HG03354 (cell line): ENCODE data around the gene UPP2.
A peak's percentile ranks its signal among the peaks of the same experiment; 100 is the strongest.

Experiments
- ATAC-seq: cut with Tn5 transposase; IDR thresholded peaks from one replicate; pipeline ENCODE4 v1.9.1; 2021; ENCODE audit warnings: mild to moderate bottlenecking; ENCODE audit not compliant: unreplicated experiment, poor library complexity, severe bottlenecking

The UPP2 gene

GRCh38 chr2:158134055-158134454 is 32.4 kb downstream of the UPP2 start:
- no peak for ATAC-seq

DNA sequence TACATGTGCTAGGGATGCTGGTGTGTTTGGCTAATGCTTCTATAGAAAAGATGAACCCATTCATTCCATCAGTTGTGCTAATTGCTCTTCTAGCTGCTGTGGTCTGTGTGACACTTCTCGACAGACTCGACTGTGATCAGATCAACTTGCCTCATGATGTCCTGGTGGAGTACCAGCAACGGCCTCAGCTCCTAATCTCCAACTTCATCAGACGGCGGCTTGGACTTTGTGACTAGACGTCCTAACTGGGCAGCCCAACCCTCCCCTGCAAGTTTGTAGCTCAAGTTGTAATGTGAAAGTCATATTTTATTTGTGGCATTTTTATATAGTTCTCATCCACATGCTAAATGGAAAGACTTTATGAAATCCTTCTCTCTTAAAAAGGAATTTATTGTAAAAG is 33.0 kb downstream of the UPP2 start:
- no peak for ATAC-seq

DNA sequence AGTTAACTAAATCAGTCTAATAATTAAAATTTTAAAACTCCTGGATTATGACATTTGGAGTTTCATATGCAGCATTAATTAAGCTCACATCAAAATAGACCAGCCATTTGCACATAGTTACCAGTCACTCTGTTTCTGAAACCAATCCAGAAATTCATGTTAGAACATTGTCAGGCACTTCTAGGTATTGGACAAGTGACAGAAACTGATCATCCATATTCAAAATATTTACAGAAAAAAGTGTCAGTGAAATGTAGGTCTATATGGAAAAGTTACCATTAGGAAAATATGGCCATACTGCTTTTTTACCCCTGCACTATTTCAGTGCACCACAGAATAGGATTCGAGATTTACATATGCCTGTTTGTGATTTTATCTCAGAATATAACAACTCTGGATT is 33.4 kb downstream of the UPP2 start:
- ATAC-seq: no peak

DNA sequence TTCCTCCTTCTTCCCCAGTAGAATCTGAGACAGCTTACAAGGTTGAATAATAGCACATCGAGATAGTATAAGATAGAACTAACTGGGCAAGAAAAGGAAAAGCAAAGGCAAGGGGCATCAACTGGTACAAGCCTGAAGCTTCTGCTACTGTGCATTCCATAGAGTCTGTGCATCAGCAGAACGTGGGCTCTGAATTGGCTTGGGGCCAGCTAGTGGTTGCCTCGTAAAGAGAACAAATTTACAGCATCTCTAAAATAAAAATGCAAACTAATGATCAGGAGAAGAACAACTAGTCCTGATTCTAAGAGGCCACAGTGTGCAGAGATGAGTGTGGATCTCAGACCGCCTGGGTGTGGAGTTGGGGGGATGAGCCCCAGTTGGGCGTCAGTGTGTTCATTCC is 36.6 kb downstream of the UPP2 start:
- ATAC-seq: no peak

- no peak for ATAC-seq
Observed at GRCh38 chr2:158140201-158140600, 38.5 kb downstream of the UPP2 start.

GRCh38 chr2:158142165-158142564 is 40.5 kb downstream of the UPP2 start:
- peak; percentile 35 for ATAC-seq

DNA sequence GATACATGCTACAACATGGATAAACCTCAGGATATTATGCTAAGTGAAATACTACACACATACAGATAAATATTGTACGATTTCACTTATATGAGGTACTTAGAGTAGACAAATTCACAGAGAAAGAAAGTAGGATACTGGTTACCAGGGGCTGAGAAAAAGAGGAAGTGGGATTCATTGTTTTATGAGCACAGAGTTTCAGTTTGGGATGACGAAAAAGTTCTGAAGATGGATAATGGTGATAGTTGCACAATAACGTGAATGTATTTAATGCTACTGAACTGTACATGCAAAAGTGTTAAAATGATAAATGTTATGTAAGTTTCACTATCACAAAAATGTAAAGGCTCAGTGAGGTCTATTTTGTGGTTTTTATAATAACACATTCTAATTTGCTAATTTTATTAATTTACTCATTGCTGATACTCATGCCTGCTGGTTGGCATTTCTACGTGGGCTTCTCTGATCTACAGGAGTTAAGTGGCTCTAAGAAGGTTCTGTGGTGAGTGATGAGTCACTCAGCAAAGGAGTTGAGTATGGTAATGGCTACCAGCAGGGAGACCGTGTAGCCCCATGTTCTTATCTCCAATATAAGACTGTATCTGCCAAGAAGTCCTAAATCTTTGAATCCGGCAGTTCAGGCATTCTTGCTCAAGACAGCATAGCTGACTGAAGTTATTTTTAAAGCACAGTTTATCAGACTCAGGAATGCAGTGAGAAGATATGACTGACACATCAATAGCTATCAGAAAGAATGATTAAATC is 41.1 kb downstream of the UPP2 start:
- ATAC-seq: peak; percentile 71

- no peak for ATAC-seq
Observed at GRCh38 chr2:158143703-158144360, 42.2 kb downstream of the UPP2 start.

GRCh38 chr2:158144914-158145625 is 43.4 kb downstream of the UPP2 start:
- no peak for ATAC-seq

DNA sequence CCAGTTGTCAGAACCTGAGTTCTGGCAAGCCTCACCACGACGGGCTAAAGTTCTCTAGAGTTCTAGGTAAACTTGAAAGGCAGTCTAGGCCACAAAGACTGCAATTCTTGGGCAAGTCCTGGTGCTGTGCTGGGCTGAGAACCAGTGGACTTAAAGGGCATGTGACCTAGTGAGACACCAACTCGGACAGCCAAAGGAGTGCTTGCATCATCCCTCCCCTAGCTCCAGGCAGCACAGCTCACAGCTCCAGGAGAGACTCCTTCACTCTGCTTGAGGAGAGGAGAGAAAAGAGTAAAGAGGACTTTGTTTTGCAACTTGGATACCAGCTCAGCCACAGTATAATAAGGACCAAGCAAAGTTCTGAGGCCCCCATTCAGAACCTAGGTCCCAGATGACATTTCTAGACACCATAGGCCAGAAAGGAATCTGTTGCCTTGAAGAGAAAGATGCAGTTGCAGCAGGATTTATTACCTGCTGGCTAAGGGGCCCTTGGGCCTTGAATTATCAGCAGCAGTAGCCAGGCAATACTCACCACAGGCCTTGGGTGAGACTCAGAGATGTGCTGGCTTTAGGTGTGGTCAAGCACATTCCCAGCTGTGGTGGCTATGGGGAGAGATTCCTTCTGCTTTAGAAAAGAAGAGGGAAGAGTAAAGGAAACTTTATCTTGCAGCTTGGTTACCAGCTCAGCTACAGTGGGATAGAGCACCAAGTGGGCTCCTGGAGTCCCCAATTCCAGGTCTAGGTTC is 51.8 kb downstream of the UPP2 start:
- no peak for ATAC-seq

DNA sequence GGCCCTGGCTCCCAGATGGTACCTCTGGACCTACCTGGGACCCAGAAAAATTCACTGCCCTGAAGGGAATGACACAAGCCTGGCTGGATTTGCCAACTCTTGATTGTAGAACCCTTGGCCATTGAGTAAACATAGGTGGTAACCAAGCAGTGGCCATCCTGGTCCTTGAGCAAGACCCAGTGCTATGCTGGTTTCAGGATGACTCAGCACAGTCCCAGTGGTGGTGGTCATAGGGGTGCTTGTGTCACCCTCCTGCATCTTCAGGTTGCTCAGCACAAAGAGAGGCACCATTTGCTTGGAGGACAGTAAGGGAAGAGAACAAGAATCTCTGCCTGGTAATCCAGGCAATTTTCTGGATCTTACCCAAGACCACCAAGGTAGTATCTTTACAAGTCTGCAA is 52.9 kb downstream of the UPP2 start:
- ATAC-seq: no peak

DNA sequence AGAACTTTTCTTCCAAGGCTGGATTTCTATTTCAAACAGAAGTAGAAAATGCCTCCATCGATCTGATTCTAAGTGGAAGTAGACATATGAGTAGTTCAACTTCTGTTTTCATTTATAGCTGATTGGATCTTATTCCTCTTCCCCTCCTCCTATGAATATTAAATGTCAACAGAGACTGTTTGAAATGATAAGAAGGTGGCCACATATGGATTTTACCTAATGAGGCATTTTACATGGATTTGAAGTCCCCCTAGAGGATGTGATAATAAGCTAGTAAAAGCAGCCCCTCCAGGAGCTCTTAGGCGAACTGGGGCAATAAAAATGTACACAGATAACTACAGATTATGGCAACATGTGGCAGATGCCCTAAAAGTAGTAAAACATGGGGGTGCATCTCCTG is 71.0 kb downstream of the UPP2 start:
- ATAC-seq: no peak

DNA sequence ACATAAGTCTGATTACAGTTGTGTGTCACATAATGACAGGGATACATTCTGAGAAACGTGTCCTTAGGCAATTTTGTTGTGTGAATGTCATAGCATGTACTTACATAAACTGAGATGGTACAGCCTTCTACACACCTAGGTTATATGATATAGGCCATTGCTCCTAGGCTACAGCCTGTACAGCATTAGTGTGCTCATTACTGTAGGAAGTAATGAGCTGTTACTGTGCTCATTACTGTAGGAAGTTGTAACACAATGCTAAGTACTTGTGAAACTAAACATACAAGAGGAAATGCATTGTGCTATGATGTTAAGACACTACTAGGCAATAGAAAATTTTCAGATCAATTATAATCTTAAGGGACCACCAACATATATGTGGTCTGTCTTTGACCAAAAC is 72.8 kb downstream of the UPP2 start:
- ATAC-seq: no peak

- no peak for ATAC-seq
Observed at GRCh38 chr2:158174956-158175355, 73.3 kb downstream of the UPP2 start.

DNA sequence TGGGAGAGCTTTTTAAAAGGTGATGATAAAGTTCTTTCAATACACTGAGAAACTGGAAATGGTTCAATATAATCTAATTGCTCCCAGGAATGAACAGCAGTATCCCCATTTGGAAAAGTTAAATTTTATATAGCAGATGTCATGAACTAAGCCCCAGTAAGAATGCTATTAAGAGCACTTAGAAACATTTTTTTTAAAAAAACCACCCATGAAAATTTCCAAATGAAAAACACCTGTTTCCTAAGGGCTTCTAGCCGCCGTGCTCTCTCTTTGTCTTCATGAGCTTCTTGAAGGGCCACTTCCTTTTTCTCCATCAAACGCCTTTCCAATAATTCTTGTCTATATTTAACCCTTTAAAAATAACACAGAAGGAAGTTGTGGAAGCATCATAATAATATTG is 77.0 kb downstream of the UPP2 start:
- no peak for ATAC-seq

DNA sequence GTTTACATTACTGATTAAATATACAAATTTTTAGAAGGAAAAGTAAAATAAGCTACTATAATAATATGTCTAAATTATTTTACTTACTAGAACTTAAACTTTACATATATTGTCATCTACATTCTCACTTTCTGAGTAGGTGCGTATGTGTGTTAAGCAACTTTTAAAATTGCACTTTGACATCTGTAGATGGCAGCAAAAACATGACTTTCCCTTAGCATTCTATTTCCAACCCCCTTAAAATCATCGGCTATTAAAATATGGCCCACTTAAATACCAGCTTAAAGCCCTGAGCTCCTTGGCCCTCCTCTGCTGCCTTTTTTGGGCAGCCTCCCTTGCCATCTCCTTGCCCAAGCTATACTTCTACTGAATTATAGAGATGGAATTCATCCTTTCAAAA is 78.0 kb downstream of the UPP2 start:
- no peak for ATAC-seq

GRCh38 chr2:158181171-158181570 is 79.5 kb downstream of the UPP2 start:
- ATAC-seq: no peak

GRCh38 chr2:158182676-158183295 is 81.1 kb downstream of the UPP2 start:
- no peak for ATAC-seq

DNA sequence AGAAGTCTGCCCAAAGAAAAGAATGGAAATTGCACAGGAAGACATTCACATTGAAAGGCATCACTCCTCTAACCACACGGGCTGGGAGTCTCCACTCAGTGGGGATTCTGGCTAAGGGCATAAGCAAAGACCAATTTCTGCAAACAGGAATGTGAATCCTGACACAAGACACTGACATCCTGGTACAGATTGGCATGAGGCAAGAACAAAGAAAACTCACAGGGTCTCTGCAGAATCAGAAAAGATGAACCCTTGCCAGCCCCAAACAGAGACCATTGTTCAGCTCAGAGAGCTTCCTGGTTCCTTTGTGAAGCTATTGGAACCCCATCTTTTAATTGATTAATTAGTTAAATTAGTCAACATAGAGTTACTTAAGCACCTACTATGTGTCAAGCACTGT is 82.3 kb downstream of the UPP2 start:
- ATAC-seq: no peak
